Chondrocyte (in vitro differentiated cells): Measurements from ENCODE around the gene GSTT2B. TPM values are rescaled to one million over a fixed set of nuclear protein-coding genes. Genes with fewer than 3 reads are reported as not detected.
"Not testable (repeated sequence)": the region's sequence is repeated elsewhere in the genome, so short reads cannot be mapped to it uniquely, and the experiment has no call there.

Source experiments
- DNase-seq: peaks from one replicate; pipeline ENCODE4 v3.0.0; 2021; ENCODE audit warnings: mixed read lengths, low spot score
- H3K27ac Mint-ChIP-seq: one replicate; pipeline ENCODE4 v1.8.0; 2021; ENCODE audit warnings: mild to moderate bottlenecking, moderate library complexity, mixed read lengths; ENCODE audit not compliant: unreplicated experiment
- H3K27me3 Mint-ChIP-seq: 2 replicates; pipeline ENCODE4 v1.8.0; 2021; ENCODE audit warnings: low read depth, mixed read lengths
- H3K36me3 Mint-ChIP-seq: 2 replicates; pipeline ENCODE4 v1.8.0; 2021; ENCODE audit warnings: low read depth, mixed read lengths
- H3K4me1 Mint-ChIP-seq: 2 replicates; pipeline ENCODE4 v1.8.0; 2021; ENCODE audit warnings: low read depth, mild to moderate bottlenecking, mixed read lengths
- H3K4me3 Mint-ChIP-seq: one replicate; pipeline ENCODE4 v1.8.0; 2021; ENCODE audit warnings: mild to moderate bottlenecking, moderate library complexity, mixed read lengths; ENCODE audit not compliant: unreplicated experiment
- H3K9me3 Mint-ChIP-seq: 2 replicates; pipeline ENCODE4 v1.8.0; 2021; ENCODE audit warnings: low read depth, mixed read lengths
- total RNA-seq: library from RNA; stranded (reverse); gene quantifications from 3 replicates; pipeline ENCODE4 v1.2.1, GENCODE V29; 2021
- TF ChIP-seq, protein P1 (sequence below): fragments of 200-600 bp; sonication (generic); IDR thresholded peaks from 2 replicates; pipeline ENCODE4 v1.5.0; 2021; ENCODE audit warnings: antibody characterized with exemption, mild to moderate bottlenecking, moderate library complexity

GSTT2B gene
- total RNA-seq, 1 donor from 2014 or later: 2.9 TPM

DNA sequence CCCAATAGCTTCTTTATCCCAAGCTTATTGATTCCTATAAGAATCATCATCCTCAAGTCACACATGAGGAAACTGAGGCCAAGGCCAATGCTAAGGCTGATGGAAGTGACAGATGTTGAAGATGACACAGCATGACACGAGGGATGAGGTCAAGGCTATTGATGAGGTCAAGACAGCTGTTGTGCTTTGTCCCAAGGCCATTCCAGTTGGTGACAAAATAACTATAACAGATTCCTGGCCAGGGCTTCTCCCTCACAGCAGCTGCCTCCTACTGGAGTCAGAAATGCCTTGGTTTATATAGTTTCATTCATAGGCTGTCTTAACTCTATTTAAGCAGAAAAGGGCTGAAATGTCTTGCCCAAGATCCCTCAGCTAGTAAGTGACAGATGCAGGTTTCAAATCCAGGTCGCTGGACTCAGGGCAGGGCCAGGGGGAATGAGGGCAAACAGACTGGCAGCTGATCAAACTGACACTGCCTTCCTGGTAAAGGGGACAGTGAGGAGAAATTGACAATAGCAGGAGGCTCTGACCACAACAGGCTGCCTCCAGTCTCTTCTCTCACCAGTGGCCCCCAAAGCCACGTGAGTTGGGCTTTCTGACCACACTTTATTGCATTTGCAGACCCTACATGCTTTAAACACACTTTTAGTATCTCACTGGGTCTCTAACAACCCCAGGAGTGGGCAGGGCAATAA lies 50.4 kb downstream of the GSTT2B start:
- TF ChIP-seq, protein P1, sequence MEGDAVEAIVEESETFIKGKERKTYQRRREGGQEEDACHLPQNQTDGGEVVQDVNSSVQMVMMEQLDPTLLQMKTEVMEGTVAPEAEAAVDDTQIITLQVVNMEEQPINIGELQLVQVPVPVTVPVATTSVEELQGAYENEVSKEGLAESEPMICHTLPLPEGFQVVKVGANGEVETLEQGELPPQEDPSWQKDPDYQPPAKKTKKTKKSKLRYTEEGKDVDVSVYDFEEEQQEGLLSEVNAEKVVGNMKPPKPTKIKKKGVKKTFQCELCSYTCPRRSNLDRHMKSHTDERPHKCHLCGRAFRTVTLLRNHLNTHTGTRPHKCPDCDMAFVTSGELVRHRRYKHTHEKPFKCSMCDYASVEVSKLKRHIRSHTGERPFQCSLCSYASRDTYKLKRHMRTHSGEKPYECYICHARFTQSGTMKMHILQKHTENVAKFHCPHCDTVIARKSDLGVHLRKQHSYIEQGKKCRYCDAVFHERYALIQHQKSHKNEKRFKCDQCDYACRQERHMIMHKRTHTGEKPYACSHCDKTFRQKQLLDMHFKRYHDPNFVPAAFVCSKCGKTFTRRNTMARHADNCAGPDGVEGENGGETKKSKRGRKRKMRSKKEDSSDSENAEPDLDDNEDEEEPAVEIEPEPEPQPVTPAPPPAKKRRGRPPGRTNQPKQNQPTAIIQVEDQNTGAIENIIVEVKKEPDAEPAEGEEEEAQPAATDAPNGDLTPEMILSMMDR: no peak
- Mint-ChIP-seq H3K36me3 (peaks cover 1% of the 10 kb centered on the region), H3K27ac (no peak overlapping the region), H3K9me3 (no peaks in the 10 kb centered on the region), H3K4me3 (no peak overlapping the region), H3K27me3 (no peaks in the 10 kb centered on the region), H3K4me1 (peaks cover 19% of the 10 kb centered on the region)
- no peak for DNase-seq

DNA sequence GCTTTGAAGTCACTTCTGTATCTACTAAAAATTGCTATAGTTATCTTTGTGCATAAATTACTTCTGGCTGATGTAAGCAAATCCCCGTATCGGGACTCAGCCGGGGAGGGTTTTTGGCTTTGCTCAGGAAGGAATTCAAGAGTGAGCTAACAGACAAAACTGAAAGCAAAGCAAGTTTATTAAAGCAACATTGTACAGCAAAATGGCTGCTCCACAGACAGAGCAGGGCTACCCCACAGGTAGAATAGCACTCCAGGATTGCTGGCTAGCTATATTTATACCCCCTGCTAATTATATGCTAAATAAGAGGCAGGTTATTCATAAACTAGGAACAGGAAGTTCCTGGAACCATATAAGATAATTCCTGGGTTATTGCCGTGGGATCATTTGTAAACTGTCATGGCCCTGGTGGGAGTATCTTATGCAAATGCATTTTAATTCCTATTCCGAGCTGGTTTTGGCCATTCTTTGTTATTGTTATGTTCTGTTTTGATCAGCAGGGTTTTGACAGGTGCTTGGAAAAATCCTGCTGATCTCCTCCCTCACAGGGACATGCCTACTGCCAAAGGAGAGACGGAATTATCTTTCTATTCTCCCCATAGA lies 51.6 kb downstream of the GSTT2B start:
- no peak overlapping the region for H3K27ac Mint-ChIP-seq
- TF ChIP-seq, protein P1: no peak
- H3K9me3 Mint-ChIP-seq: no peaks in the 10 kb centered on the region
- no peak overlapping the region for H3K4me3 Mint-ChIP-seq
- H3K27me3 Mint-ChIP-seq: no peaks in the 10 kb centered on the region
- H3K36me3 Mint-ChIP-seq: peaks cover 1% of the 10 kb centered on the region
- DNase-seq: no peak
- peaks cover 14% of the 10 kb centered on the region for H3K4me1 Mint-ChIP-seq

DNA sequence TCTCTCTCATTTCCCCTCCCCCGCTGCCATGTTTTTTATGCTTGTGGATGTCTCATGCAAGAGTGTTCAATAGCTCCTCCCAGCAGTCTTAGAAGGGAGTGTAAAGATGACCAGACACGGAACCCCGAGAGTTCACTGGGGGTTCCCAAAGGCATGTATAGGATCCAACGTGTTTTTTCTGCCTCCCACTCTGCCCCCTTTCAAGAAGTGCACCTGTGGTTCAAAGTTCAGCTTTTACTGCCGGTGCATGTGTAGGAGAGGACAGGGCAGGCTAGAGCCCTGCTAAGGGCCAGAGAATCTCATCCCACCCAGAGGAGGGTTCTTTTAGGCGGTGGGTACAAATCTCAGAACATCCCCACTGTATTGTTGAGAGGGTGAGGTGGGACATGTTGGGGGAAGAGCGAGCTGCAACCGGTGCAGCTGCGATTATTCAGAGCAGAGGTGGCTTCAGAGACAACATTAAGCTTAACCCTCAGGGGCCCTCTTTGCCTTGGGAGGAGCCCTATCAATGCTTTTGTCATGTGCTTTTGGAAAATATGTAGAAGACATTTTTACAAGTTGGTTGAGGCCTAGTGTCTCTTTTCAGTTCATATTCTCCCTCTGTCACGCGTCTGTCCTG lies 52.3 kb downstream of the GSTT2B start:
- Mint-ChIP-seq H3K36me3 (peaks cover 1% of the 10 kb centered on the region), H3K27me3 (no peaks in the 10 kb centered on the region), H3K9me3 (no peaks in the 10 kb centered on the region), H3K27ac (no peak overlapping the region), H3K4me3 (no peak overlapping the region), H3K4me1 (peaks cover 9% of the 10 kb centered on the region)
- TF ChIP-seq, protein P1: no peak
- DNase-seq: no peak

DNA sequence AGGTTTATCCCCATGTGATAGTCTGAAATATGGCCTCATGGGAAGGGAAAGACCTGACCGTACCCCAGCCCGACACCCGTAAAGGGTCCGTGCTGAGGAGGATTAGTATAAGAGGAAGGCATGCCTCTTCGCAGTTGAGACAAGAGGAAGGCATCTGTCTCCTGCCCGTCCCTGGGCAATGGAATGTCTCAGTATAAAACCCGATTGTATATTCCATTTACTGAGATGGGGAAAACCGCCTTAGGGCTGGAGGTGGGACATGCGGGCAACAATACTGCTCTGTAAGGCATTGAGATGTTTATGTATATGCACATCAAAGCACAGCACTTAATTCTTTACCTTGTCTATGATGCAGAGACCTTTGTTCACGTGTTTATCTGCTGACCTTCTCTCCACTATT lies 53.6 kb downstream of the GSTT2B start:
- H3K4me1 Mint-ChIP-seq, H3K9me3 Mint-ChIP-seq, H3K27me3 Mint-ChIP-seq, H3K27ac Mint-ChIP-seq, H3K36me3 Mint-ChIP-seq, H3K4me3 Mint-ChIP-seq, DNase-seq: not testable (repeated sequence)

Other genes starting within 250 kb of the GSTT2B start
- gene ZNF70, start 210.1 kb downstream of the GSTT2B start, total RNA-seq: 11.9 to 12.8 TPM (median 12.1 TPM) in 3 replicates
- gene VPREB3, start 206.8 kb downstream of the GSTT2B start, total RNA-seq: not detected in 3 replicates
- not detected in 3 replicates for gene C22orf15, start 198.2 kb downstream of the GSTT2B start, total RNA-seq
- 42.6 to 78.5 TPM (median 62.2 TPM) in 3 replicates for gene CHCHD10, start 193.2 kb downstream of the GSTT2B start, total RNA-seq
- gene MMP11, start 188.3 kb downstream of the GSTT2B start, total RNA-seq: 68.4 to 172 TPM (median 169 TPM) in 3 replicates
- gene SMARCB1, start 174.2 kb downstream of the GSTT2B start, total RNA-seq: 102 to 133 TPM (median 114 TPM) in 3 replicates
- 1.3 to 4.6 TPM (median 2.0 TPM) in 3 replicates for gene DERL3, start 122.2 kb downstream of the GSTT2B start, total RNA-seq
- 14.5 to 14.9 TPM (median 14.8 TPM) in 3 replicates for gene SLC2A11, start 103.3 kb downstream of the GSTT2B start, total RNA-seq
- 466 to 518 TPM (median 502 TPM) in 3 replicates for gene MIF, start 66.8 kb downstream of the GSTT2B start, total RNA-seq
- not detected in 3 replicates for gene DDTL, start 5.7 kb upstream of the GSTT2B start, total RNA-seq
- gene DDT, start 13.2 kb upstream of the GSTT2B start, total RNA-seq: 93.1 to 102 TPM (median 101 TPM) in 3 replicates
- not detected in 3 replicates for gene GSTT2, start 18.9 kb upstream of the GSTT2B start, total RNA-seq
- gene GSTT4, start 44.3 kb upstream of the GSTT2B start, total RNA-seq: not detected in 3 replicates
- 38.5 to 43.7 TPM (median 43.0 TPM) in 3 replicates for gene CABIN1, start 50.1 kb upstream of the GSTT2B start, total RNA-seq
- 0.34 to 1.00 TPM (median 0.65 TPM) in 3 replicates for gene SUSD2, start 220.3 kb upstream of the GSTT2B start, total RNA-seq